AG10803 (cell line): Measurements from ENCODE around the gene ZNF641.

ENCODE experiments used
- DNase-seq: peaks from one replicate; pipeline ENCODE4 v3.0.0; 2010; ENCODE audit warnings: low read depth
- H3K4me3 ChIP-seq: 2 replicates; pipeline ENCODE4 v1.5.1; 2011; ENCODE audit warnings: mild to moderate bottlenecking, low read length, control low read depth
- CTCF ChIP-seq: conservative IDR thresholded peaks from 2 replicates; pipeline ENCODE4 v1.5.1; 2011; ENCODE audit warnings: mild to moderate bottlenecking, low read length, control low read depth, inconsistent platforms

ZNF641 gene

DNA sequence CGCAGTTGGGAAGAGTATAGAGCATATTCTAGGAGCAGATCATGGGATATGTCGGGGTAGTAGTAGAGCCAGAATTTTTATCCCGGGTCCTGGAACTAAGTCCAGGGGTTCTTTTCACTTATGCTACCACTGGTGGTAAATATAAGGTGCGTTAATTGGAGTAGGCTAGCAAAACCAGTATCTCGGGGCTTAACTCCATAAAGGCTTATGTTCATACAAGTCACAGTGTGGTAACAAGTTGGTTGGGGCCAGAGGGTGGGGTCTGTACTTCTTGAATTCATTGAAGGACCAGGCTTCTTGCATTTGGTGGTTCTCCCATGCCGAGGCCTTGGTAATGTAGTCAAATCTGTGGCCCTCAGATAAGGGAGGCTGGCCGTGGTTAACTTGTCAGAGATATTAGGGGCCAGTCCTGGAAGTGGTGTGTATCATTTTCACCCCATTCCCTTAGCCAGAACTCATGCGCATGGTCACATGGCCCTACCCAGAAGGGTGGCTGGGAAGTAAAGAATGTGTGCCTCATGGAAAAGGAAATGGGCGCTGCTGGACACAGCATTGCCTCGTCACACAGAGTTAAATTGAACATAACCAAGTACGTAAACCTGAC lies 1.5 kb upstream of the ZNF641 start:
- no peak overlapping the region for H3K4me3 ChIP-seq
- no peak for DNase-seq
- TF ChIP-seq CTCF = no peak

- DNase-seq = peak; percentile 66
- H3K4me3 ChIP-seq = peak overlapping the region; percentile 81
- no peak for TF ChIP-seq CTCF
These were observed 446 bp upstream of the ZNF641 start for GRCh38 chr12:48351022-48351708.

- peak; percentile 30 for DNase-seq
- H3K4me3 ChIP-seq = no peak overlapping the region; the same call in 1 of the 2 replicates
- TF ChIP-seq CTCF = no peak
These were observed 1.2 kb downstream of the ZNF641 start for GRCh38 chr12:48349471-48349870.

DNA sequence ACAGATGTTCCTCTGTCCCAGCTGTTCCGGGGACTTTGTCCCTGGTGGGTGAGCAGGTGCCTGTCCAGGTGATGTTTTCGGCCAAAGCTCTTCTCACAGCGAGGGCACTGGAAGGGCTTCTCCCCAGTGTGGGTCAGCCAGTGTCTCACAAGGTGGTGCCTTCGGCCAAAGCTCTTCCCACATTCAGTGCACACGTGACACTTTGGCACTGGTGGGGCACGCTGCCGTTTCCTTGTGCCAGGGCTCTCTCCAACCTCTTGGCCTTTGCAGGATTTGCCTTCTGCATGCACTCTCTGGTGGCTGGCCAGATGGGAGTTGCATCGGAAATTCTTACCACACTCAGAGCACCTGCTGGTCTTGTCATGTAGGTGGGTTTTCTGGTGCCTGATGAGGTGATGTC lies 7.7 kb downstream of the ZNF641 start:
- no peak for TF ChIP-seq CTCF
- DNase-seq = no peak
- no peak overlapping the region for H3K4me3 ChIP-seq

GRCh38 chr12:48340943-48341342 lies 9.8 kb downstream of the ZNF641 start:
- DNase-seq = no peak
- TF ChIP-seq CTCF = no peak
- no peak overlapping the region for H3K4me3 ChIP-seq

DNA sequence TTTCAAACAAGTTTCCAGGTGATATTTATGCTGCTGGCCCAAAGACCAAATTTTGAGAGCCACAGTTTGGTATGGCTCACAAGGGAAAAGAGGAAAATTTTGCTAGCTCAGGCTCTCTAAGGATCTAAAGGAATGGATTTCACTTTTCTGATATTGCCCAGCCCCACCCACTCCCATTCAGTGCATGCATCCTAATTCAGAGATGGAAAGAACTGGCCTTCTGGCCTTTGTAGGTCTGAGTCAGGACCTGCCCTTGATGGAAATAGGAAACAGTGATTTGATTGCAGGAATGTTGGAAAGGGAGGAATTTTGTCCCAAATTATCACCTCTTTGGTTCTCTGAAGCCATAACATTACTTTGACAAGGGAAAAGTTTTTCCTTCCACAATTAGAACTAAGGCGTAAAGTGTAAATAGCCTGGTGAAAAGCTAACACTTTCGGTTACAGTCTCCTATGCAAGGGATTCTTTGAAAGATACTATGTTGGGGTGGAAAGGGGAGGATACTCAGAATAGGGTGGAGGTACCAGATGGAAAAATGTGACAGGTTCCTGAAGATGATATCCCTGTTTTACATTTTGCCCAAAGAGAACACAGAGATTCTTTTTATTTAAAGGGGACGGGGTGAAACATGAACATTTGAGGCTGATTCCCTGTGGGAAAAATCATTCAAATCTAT lies 11.1 kb downstream of the ZNF641 start:
- TF ChIP-seq CTCF = no peak
- no peak for DNase-seq
- H3K4me3 ChIP-seq = no peak overlapping the region

DNA sequence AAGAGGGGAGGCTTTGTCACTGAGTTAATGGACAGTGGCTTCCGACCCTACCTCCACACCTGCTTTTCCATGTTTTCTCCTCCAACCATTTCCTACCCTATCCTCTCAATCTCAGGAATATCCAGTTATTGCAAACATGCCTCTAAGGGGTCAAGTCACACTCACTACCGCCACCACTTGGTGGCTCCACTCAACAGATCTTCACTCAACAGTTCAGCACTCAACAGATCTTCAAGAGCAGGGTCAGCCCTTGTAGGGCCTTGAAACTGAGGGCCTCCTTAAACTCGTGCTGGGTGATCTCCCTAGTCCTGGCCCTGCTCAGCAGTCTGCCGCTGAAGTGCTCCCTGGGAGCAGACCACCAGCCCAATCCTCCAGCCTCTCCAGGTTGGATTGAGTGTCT lies 14.2 kb downstream of the ZNF641 start:
- TF ChIP-seq CTCF = 0 out of 2 replicates have a peak, but pooled peaks have one; percentile 5
- no peak overlapping the region for H3K4me3 ChIP-seq
- DNase-seq = no peak
